HG03558 (cell line): Measurements from ENCODE around the gene MAN2C1.
"Not testable (repeated sequence)": the region's sequence is repeated elsewhere in the genome, so short reads cannot be mapped to it uniquely, and the experiment has no call there.

ENCODE experiments used
- ATAC-seq: cut with Tn5 transposase; IDR thresholded peaks from one replicate; pipeline ENCODE4 v1.9.1; 2021; ENCODE audit warnings: moderate number of reproducible peaks; ENCODE audit not compliant: unreplicated experiment; ENCODE audit errors: extremely low read depth

MAN2C1 gene

DNA sequence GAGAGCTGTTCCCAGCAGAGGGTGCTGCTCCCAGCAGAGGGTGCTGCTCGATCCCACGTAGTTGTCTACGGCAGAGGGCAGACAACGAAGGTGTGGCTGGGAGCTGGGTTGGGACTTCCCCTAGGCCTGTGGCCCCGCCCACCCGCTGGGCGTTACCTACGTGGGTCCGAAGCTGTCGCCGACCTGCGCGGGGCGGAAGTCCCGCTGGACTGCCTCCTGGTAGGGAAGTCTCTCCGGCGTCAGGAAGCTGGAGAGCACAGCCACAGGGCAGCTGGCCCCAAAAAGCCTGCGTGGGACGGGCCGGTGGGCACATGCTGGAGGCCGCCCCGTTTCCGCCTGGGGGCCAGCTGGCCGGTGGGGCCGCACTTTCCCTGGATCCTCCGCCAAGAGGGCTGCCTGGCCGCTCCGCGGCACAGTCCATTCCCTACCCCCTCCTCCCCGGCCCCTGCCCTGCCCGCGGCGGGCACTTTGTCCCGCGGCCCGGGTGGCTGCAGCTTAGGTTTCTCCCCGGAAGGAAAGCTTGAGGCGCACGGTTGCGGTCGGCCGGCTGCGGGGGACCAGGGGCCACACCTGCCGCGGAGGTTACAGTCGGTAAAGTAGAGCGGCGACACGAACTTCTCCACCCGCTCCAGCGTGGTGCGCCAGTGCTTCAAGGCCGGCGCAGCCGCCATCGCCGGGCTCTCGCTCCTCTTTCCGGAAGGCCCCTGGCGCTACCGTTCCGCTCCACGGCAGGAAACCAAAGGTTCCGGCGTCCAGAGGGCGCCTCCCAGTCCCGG lies at the start of gene MAN2C1:
Gene MAN2C1 (minus strand): TSS at position 695 of the 776 bp plus-strand sequence. CDS start 24 bp downstream, at position 671.
- ATAC-seq, result peak; percentile 67

DNA sequence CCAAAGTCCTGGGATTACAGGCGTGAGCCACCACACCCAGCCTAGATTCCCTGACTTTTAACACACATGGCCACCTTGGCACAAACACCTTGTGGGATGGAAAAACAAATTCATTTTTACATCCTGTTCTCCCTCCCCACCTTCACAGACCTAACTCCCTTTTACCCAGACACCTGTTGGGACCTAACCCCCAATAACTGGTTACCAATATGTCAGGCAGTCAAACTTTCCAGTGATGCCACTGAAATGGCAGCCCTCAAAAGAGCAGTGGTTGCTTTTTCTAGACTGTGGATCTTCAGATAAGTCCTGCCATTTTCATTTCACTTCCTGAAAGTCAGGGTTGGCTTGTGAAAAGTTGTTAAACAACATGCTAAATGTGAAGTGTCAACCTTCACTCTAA lies 48.2 kb upstream of the MAN2C1 start:
- ATAC-seq, result no peak

DNA sequence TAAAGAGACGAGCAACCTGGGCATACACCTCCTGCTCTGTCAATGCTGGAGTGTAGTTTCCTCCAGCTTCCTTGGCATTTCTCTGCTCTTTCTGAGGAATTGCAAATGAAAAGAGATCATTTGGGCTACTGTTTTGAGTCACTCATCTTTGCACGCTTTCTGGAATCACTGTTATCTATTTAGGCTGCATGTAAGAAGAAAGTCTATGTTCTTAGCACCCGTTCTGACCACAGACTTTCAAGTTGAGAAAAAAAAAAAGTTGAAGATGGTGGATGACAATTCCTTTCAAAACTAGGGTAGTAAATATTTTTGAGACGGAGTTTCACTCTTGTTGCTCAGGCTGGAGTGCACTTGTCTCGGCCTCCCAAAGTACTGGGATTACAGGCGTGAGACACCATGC lies 41.8 kb upstream of the MAN2C1 start:
- ATAC-seq, result no peak

DNA sequence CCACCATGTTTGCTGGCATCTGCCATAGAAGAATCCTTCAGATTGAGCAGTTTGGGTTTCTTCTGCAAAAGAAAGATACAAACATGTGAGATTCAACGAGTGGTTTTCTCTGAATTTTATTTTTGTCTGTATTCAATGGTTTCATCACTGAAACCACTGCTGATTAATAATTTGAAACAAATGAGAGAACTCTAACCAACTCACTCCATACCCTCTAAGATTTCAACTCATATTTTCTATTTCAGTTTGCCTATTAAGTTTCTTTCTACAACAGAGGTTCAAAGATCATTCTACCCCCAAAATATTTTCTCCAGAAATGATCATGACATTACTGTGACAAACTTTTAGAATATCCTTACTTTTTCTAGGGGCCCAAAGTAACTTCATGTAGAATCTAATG lies 38.7 kb upstream of the MAN2C1 start:
- no peak for ATAC-seq

DNA sequence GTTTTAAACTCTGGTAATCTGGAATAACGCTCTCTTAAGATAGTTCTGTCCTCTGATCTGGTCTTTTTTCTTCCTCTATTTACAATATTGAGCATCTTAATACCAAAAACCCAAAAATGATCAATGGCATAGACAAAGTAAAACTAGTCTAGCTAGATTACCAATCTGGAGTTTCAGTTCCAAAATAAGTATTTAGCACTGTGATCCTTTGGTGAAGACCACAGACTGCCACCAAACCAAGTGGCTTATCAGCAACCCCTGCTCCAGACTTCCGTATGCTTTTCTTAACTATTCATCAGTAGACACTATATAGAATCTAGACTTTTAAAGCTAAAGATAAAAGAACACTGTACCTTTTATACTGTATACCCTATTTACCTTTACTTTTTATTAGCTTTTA lies 35.5 kb upstream of the MAN2C1 start:
- ATAC-seq, result no peak

DNA sequence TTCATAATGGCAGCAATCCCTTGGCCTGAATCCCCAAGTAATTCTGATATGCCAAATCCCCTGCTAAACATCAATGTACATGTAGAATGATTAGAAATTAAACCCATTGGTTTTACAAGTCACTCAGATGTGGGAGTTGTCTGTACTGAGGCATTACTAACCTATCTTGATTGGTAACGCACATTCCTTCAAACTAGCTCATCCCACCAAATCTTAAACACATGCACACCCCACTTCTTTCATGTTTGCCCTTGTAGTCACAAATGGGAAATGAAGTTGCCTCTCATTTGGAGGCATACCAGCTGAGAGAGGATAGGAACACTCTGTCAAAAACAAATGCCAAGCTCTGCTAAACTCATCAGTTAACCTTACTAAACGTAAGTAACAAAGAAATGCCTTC lies 29.1 kb upstream of the MAN2C1 start:
- no peak for ATAC-seq

DNA sequence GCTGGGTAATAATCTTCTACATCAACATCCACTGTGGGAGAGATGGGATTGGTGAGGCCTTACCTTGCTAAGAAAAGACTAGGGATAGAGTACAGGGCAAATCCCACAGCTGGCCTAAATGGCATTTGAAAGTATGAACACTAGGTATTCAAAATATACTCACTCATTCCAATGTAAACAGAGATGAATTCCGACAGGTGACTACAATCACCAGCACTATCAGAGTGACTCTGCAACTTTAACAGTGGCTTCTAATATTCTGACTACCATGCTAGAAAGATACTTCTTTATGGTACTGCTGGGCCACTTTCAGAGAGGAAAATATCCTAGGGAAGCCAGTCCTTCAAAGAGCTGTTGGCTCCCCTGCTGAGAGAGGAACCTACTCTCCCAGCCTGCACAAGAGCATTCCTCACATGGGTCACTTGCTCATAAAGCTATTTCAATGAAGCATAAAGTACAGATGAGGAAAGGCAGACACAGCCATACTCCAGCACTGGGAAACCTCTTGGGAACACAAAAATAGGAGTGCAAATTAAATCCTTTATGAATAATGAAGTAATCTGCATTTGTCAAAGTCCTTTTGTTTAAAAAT lies 21.5 kb upstream of the MAN2C1 start:
- no peak for ATAC-seq

DNA sequence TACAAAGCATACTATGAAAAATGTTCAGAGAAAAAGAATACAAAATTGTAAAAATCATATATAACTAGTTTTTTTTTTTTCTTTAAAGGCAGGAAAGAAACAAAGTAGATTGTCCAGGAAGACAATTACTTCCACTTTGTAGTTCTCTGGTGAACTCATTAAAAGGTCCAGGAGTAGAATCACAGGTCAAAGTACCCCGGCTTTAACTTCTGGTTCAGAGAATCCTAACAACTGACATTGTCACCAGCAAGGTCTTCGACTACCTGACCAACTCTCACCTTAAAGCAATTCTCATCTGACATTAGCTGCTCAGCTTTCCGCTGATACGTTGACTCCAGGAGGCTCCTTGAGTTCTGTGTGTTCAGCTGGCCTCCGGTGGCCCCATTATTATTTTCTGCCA lies 15.6 kb upstream of the MAN2C1 start:
- ATAC-seq, result not testable (repeated sequence)

DNA sequence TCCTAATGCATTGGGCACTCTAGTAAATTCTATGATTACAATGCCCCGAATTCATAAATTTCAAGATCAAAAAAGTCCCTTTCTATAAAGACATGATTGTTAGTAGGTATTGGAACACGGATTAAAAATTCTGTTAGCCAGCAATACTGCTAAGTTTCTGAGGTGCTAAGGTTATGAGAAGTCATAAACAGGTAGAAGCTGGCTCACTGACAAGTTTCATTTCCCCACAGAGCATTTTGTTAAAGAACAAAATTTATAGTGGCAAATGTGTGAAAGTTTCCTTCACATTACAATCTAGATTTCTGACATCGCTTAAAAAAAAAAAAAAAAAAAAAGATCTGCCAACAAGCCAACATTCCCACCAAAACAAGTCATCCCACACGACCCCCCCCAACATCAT lies 12.4 kb upstream of the MAN2C1 start:
- no peak for ATAC-seq

DNA sequence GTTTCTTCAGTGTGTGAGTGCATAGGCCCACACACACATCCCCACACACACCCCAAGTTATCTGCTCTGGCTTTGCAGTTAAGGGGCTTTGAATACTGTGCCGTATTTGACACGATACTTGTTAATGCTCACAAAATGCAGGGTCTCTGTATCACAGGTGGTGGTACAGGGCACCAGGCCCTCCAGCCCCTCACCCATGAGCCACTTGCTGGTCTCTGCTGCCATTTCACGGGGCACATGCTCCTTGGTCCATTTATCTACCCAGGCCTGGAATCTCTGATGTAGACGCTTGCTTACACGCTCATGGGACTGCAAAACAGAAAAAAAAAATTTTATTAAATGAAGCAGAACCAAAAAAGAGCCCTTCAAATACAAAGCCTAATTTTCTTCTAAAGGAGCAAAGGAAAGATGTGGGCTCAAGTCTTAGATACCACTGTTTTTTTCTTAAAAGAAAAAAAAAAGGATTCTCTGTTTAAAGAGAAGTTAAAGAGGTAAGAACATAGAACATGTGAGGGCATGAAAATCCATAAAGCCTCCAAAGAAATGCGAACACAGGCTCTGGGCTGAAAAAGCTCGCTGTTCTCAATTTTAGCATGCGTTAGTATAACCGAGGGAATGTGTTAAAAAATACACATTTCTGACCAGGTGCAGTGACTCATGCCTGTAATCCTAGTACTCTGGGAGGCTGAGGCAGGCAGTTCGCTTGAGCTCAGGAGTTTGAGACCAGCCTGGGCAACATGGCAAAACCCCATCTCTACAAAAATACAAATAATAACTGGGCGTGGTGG lies 3.7 kb upstream of the MAN2C1 start:
- ATAC-seq, result no peak

DNA sequence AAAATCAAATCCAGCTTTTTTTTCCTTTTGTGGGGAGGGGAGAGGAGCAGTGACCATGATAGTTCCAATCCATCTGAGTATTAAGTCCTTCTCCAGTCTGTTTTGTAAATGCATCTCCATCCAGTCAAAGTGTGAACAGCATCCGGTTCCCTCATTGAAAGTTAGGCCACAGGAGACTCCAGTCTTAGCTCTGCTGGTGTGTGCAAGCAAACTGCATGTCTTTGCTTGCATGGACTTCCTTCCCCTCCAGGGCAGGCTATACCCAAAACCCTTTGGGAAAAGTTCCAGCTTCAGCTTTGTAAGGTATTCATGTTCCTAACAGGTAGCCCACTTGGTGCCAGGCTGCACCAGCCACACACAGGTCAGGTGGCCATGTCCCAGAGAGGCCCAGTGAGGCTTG lies 3.1 kb upstream of the MAN2C1 start:
- ATAC-seq, result no peak

DNA sequence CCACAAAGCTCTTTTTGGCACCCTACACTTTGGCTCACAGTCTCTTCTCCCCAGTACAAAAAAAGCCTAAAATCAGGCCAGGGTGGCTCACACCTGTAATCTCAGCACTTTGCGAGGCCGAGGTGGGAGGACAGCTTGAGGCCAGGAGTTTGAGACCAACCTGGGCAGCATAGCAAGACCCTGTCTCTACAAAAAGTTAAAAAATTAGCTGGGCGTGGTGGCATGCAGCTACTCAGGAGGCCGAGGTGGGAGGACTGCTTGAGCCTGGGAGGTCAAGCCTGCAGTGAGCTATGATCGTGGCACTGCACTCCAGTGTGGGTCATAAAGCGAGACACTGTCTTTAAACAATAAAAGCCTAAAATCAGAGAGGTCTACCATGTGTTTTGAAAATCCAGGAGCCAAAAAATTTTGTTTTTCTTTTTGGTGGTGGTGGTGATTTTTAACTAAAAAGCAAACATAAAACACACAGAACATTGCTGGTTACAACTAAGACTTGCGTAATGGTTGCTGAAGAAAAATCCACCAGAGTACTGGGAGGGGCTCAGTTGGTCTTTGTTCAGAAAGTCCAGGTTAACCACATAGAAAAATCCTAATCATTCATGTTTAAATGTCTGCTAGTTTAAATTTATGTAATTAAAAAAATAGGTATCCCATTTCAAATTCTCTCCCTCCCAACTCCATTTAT lies 1.6 kb upstream of the MAN2C1 start:
- no peak for ATAC-seq

DNA sequence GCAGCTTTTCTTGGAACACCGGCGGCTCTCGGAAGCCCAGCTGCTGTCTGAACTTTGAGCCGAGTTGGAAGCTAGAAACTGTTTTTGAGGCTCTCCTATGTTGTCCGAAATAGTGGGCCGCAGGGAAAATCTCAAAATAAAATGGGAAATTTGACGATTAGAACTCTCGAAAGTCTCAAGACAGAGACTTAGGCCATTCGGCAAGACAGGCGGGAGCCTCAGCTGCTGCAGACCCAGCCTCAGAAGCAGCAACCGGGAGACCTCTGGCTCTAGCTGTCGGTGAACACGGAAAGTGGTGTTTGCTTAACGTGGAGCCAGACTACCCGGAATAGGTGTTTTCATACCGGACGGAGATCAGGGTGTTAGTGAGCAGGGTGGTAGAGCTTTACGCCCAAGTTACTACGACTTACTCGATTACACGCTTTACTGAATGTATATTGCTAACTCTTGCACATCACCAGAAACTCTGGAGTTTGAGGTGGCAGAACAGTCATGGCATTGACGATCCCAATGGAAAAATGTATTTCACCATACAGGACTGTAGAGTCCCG lies 357 bp upstream of the MAN2C1 start:
- no peak for ATAC-seq

DNA sequence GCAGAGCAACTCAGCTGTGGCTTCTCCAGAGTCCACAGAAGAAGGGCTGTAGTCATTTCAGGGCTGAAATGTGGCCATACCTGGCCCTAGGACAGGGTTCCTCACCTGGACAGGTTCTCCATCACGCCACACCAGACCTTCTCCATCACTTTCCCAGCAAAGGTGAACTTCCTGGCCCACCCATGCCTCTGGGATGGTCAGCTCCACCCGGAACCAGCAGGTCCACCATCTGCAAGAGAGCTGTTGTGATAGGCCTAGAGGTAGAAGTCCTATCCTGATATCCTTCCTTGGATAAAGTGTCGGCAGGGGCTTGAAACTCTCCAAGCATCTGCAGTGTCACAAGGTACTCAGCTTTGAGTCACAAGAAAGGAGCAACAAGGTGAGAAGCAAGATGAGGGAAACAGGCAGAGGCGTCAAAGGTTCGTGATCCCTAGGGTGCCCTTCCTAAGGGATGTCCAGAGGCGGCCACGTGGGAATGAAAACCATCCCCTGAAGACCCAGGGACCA lies 948 bp downstream of the MAN2C1 start:
- ATAC-seq, result no peak

DNA sequence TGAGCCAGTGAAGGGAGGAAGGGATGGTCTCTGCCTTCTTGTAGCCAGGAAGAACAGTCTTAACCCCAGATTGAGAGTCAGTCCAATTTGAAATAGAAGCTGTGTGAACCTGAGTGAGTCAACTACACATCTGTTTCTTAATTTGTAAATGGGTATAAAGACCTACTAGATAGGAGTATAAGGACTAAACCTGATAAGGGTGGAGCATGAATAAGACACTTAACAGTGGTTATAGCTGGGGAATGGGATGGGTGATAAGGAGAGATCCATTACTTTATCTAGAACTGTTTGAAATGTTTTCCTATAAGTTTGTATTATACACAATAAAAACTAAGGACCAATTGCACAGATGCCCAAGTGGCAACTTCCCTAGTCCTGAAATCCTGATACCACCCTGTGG lies 1.4 kb downstream of the MAN2C1 start:
- no peak for ATAC-seq

DNA sequence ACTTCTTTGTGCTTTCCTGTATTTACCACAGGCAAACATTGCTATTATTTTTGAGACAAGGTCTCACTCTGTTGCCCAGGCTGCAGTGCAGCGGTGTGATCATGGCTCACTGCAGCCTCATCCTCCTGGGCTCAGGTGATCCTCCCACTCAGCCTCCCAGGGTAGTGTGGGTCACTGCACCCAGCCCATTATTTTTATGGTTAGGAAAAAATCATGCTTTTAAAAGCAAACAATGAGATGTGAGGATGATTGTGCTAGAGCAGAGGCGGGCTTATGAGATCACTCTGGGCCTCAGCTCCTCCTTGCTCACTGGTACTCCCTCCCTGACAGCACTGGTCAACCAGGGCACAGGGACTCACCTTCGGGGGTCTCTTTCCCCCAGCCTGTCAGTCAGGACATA lies 2.2 kb downstream of the MAN2C1 start:
- ATAC-seq, result no peak

DNA sequence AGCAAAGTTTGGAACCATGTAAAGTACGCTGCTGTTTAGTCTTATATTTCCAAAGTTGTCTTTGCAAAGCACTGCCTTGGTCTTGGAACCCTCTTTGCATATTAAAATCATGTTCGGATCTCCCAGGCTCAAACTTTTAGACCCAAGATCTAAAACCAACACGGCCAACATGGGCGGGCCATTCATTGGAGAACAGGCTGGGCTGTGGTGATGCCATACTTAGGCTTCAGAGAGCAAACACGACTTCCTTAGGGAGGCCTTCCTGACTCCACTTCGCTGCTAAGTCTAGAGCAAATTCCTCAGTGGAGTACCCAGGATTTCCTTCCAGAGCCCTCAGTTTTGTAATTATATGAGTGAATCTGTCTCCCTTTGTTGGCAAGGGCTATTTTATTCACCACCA lies 3.5 kb downstream of the MAN2C1 start:
- ATAC-seq, result no peak

DNA sequence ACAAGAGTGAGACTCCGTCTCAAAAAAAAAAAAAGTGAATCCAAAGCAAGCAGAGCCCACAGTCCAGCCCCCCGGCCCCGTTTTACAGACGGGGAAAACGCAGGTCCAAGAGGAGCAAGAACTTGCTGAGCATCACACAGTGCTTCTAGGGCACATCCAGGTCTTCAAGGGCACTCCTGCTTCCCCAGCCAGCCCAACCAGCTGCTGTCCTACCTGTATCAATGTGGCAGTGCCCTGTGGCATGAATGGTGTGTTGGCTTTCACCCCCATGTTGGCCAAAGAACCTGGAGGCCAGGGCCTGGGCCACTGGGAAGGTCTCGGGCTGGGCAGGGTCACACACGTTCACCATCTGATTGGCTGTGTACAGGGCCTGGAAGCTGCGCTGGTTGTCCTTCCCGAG lies 4.6 kb downstream of the MAN2C1 start:
- ATAC-seq, result no peak

DNA sequence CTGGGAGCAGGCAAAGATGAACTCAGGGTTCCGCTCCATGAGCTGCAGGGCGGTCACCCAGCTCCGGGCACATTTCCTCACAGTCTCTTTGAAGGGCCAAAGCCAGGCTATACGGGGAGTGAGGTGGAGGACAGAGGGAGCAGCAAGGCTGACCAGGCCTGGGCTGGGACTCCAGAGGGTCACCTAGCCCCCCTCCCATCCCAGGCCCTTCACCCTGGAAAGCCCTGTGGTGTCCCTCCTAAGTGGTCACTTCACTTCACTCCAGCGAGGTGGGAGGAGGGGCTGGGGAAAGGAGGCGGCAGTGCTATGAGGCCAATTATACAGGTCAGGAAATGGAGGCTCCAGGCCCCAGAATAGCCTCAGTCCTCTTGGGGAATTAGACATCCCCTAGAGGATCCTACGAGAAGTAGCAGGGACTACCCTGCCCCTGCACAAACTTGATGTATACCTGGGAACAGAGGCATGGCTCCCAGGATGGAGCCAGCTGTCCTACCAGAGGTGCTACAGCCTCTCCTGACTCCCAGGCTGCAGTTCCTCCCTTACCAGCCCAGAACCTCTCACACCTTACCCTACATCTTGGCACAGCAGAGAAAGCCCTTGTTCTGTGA lies 5.7 kb downstream of the MAN2C1 start:
- no peak for ATAC-seq
